Measurements from ENCODE around the gene SECISBP2. TPM values are rescaled to one million over a fixed set of nuclear protein-coding genes. Genes with fewer than 3 reads are reported as not detected.

SECISBP2 gene
- polyA plus RNA-seq, 1 of the 3 experiments (the other 2 are of a cell fraction) = 21.2 TPM

DNA sequence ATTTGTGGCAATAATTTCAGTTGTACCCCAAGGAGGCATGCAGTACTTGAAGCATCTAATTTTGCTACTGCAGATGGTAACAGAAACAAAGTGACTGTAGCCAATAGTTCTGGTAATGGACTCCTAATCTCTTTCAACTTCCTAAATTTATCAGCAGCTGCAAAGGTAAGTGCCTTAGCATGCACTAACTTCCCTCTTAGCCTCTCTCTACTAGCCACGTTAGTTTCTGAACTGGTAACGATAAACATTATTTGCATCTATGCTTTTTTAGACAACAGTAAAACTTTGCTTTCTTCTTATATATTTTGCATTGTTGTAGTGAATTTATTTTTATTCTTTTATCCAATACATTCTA lies 13.5 kb upstream of the SECISBP2 start:
- no peak overlapping the region for H3K4me2 ChIP-seq
- TF ChIP-seq FOXM1 (IDR thresholded peaks at IDR 0.05; ENCODE audit: low read depth) (no peak), ELF1 (IDR thresholded peaks at IDR 0.05) (no peak), NFIC (IDR thresholded peaks at IDR 0.05; ENCODE audit: borderline replicate concordance) (no peak), RXRA (IDR thresholded peaks at IDR 0.05; ENCODE audit: borderline replicate concordance, low read depth) (no peak)
- WGBS (ENCODE audit: low lambda C conversion rate) = 94% methylated on average over 2 of the region's 2 CpGs
- no peak overlapping the region for H3K4me3 ChIP-seq (ENCODE audit: low read depth in 2 of 2, low read length in 1 of 2)
- DNase-seq = no peak
- H3K4me1 ChIP-seq (ENCODE audit: control insufficient read depth in 1 of 2, insufficient read depth in 2 of 2, low read depth in 1 of 2, low read length in 1 of 2) = peaks cover 5% of the 10 kb centered on the region in 2 experiments; a peak in 3 of 4 replicates
- H3K79me2 ChIP-seq (ENCODE audit: insufficient read depth) = peaks cover 4% of the 10 kb centered on the region
- no peaks in the 10 kb centered on the region for H4K20me1 ChIP-seq (ENCODE audit: insufficient read depth)
- no peak overlapping the region for H3K27ac ChIP-seq (ENCODE audit: low read depth in 2 of 2, low read length in 1 of 2)
- peaks cover 11% of the 10 kb centered on the region for H3F3A ChIP-seq (replicated peaks; ENCODE audit: insufficient read depth)
- H3K9me2 ChIP-seq = no peaks in the 10 kb centered on the region
- H3K9ac ChIP-seq = no peak overlapping the region
- H3K36me3 ChIP-seq (replicated peaks in 1 of 2; ENCODE audit: control insufficient read depth in 1 of 2, insufficient read depth in 2 of 2, low read length in 1 of 2) = peaks cover 2 to 3% of the 10 kb centered on the region in 2 experiments
- no peaks in the 10 kb centered on the region for H3K27me3 ChIP-seq (ENCODE audit: insufficient read depth)
- ChIA-PET POLR2A (no interaction called here), CTCF (no interaction called here)
- no peak overlapping the region for H2AFZ ChIP-seq (ENCODE audit: low read depth)
- no peaks in the 10 kb centered on the region for H3K9me3 ChIP-seq

DNA sequence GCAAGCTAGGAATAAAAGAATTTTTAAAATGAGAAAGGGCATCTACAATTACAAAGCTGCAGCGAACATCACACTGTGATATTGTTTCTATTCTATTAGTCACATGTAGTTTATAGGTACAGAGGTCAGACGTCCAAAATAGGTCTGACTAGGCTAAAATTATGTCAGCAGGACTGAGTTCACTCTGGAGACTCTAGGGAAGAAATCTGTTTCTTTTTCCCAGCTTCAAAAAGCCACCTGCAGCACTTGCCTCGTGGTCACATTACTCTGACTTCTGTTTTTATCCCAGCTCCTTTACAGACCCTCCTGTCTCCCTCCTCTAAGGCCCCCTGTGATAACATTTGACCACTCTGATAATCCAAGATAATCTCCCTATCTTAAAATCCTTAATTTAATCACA lies 12.4 kb upstream of the SECISBP2 start:
- POLR2A ChIA-PET = no interaction called here
- no peak overlapping the region for H3K4me3 ChIP-seq (ENCODE audit: low read depth in 2 of 2, low read length in 1 of 2)
- peaks cover 10% of the 10 kb centered on the region for H3K79me2 ChIP-seq (ENCODE audit: insufficient read depth)
- no peaks in the 10 kb centered on the region for H3K9me2 ChIP-seq
- WGBS (ENCODE audit: low lambda C conversion rate) = 65% methylated on average over 3 of the region's 3 CpGs
- DNase-seq = no peak
- peaks cover 11% of the 10 kb centered on the region for H3F3A ChIP-seq (replicated peaks; ENCODE audit: insufficient read depth)
- CTCF ChIA-PET = no interaction called here
- H3K4me1 ChIP-seq (ENCODE audit: control insufficient read depth in 1 of 2, insufficient read depth in 2 of 2, low read depth in 1 of 2, low read length in 1 of 2) = peaks cover 6 to 7% of the 10 kb centered on the region in 2 experiments; a peak in 3 of 4 replicates
- H3K4me2 ChIP-seq = no peak overlapping the region
- no peak overlapping the region for H3K27ac ChIP-seq (ENCODE audit: low read depth in 2 of 2, low read length in 1 of 2)
- no peak for TF ChIP-seq ELF1 (IDR thresholded peaks at IDR 0.05)
- TF ChIP-seq, protein P1, sequence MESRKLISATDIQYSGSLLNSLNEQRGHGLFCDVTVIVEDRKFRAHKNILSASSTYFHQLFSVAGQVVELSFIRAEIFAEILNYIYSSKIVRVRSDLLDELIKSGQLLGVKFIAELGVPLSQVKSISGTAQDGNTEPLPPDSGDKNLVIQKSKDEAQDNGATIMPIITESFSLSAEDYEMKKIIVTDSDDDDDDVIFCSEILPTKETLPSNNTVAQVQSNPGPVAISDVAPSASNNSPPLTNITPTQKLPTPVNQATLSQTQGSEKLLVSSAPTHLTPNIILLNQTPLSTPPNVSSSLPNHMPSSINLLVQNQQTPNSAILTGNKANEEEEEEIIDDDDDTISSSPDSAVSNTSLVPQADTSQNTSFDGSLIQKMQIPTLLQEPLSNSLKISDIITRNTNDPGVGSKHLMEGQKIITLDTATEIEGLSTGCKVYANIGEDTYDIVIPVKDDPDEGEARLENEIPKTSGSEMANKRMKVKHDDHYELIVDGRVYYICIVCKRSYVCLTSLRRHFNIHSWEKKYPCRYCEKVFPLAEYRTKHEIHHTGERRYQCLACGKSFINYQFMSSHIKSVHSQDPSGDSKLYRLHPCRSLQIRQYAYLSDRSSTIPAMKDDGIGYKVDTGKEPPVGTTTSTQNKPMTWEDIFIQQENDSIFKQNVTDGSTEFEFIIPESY (IDR thresholded peaks at IDR 0.05; ENCODE audit: borderline replicate concordance, low read depth) = no peak
- TF ChIP-seq SIN3A (IDR thresholded peaks at IDR 0.05; ENCODE audit: borderline replicate concordance, low read depth, low read length) = no peak
- TF ChIP-seq, protein P2, sequence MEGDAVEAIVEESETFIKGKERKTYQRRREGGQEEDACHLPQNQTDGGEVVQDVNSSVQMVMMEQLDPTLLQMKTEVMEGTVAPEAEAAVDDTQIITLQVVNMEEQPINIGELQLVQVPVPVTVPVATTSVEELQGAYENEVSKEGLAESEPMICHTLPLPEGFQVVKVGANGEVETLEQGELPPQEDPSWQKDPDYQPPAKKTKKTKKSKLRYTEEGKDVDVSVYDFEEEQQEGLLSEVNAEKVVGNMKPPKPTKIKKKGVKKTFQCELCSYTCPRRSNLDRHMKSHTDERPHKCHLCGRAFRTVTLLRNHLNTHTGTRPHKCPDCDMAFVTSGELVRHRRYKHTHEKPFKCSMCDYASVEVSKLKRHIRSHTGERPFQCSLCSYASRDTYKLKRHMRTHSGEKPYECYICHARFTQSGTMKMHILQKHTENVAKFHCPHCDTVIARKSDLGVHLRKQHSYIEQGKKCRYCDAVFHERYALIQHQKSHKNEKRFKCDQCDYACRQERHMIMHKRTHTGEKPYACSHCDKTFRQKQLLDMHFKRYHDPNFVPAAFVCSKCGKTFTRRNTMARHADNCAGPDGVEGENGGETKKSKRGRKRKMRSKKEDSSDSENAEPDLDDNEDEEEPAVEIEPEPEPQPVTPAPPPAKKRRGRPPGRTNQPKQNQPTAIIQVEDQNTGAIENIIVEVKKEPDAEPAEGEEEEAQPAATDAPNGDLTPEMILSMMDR (IDR thresholded peaks at IDR 0.05) = no peak
- TF ChIP-seq TEAD4 (IDR thresholded peaks at IDR 0.05; ENCODE audit: borderline replicate concordance, insufficient read depth) = no peak
- TF ChIP-seq TAF1 (IDR thresholded peaks at IDR 0.05; ENCODE audit: borderline replicate concordance, low read depth, low read length) = no peak
- no peak for TF ChIP-seq YY1 (IDR thresholded peaks at IDR 0.05; ENCODE audit: low read depth)
- TF ChIP-seq EZH2phosphoT487 (IDR thresholded peaks at IDR 0.05; ENCODE audit: borderline replicate concordance, low read depth) = no peak
- TF ChIP-seq, protein P3, sequence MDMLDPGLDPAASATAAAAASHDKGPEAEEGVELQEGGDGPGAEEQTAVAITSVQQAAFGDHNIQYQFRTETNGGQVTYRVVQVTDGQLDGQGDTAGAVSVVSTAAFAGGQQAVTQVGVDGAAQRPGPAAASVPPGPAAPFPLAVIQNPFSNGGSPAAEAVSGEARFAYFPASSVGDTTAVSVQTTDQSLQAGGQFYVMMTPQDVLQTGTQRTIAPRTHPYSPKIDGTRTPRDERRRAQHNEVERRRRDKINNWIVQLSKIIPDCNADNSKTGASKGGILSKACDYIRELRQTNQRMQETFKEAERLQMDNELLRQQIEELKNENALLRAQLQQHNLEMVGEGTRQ (IDR thresholded peaks at IDR 0.05; ENCODE audit: borderline replicate concordance, low read depth, low read length) = no peak
- TF ChIP-seq SMC3 (IDR thresholded peaks at IDR 0.05; ENCODE audit: low read depth, low read length) = no peak
- no peaks in the 10 kb centered on the region for H3K27me3 ChIP-seq (ENCODE audit: insufficient read depth)
- H3K36me3 ChIP-seq (replicated peaks in 1 of 2; ENCODE audit: control insufficient read depth in 1 of 2, insufficient read depth in 2 of 2, low read length in 1 of 2) = peaks cover 2 to 3% of the 10 kb centered on the region in 2 experiments
- H3K9me3 ChIP-seq = no peaks in the 10 kb centered on the region
- H3K9ac ChIP-seq = no peak overlapping the region
- no peak overlapping the region for H2AFZ ChIP-seq (ENCODE audit: low read depth)
- H4K20me1 ChIP-seq (ENCODE audit: insufficient read depth) = no peaks in the 10 kb centered on the region
